ENCODE results near the gene IGFLR1. TPM values are rescaled to one million over a fixed set of nuclear protein-coding genes. Genes with fewer than 3 reads are reported as not detected.
A peak's percentile ranks its signal among the peaks of the same experiment; 100 is the strongest.

IGFLR1 gene
- total RNA-seq, 1 donor: 0.43 TPM

GRCh38 chr19:35777961-35778360 is 35.7 kb upstream of the IGFLR1 start:
- TF ChIP-seq CTCF (IDR thresholded peaks at IDR 0.05; ENCODE audit: insufficient read depth, low read depth, low read length): no peak
- no peak overlapping the region for H3K4me3 ChIP-seq (ENCODE audit: low read depth, low read length)
- no peak for DNase-seq (ENCODE audit: low read depth)

- no peak for DNase-seq (ENCODE audit: low read depth)
- H3K4me3 ChIP-seq (ENCODE audit: low read depth, low read length): no peak overlapping the region
- no peak for TF ChIP-seq CTCF (IDR thresholded peaks at IDR 0.05; ENCODE audit: insufficient read depth, low read depth, low read length)
Observed at GRCh38 chr19:35777086-35777841, 35.0 kb upstream of the IGFLR1 start.

- no peak for TF ChIP-seq CTCF (IDR thresholded peaks at IDR 0.05; ENCODE audit: insufficient read depth, low read depth, low read length)
- peak overlapping the region; percentile 73 for H3K4me3 ChIP-seq (ENCODE audit: low read depth, low read length)
- DNase-seq (ENCODE audit: low read depth): no peak
Observed at GRCh38 chr19:35776102-35776788, 34.0 kb upstream of the IGFLR1 start.

- DNase-seq (ENCODE audit: low read depth): peak; percentile 95
- H3K4me3 ChIP-seq (ENCODE audit: low read depth, low read length): peak within 1 kb of the TSS; percentile 73
- no peak for TF ChIP-seq CTCF (IDR thresholded peaks at IDR 0.05; ENCODE audit: insufficient read depth, low read depth, low read length)
Observed at GRCh38 chr19:35775298-35776101, 33.2 kb upstream of the IGFLR1 start, which contains the start of gene ARHGAP33. Gene ARHGAP33 (plus strand): TSS chr19:35775564. CDS start chr19:35775659, 95 bp downstream.

- H3K4me3 ChIP-seq (ENCODE audit: low read depth, low read length): peak overlapping the region; percentile 73
- no peak for DNase-seq (ENCODE audit: low read depth)
- no peak for TF ChIP-seq CTCF (IDR thresholded peaks at IDR 0.05; ENCODE audit: insufficient read depth, low read depth, low read length)
Observed at GRCh38 chr19:35775046-35775297, 32.7 kb upstream of the IGFLR1 start.

GRCh38 chr19:35774274-35775045 is 32.2 kb upstream of the IGFLR1 start:
- H3K4me3 ChIP-seq (ENCODE audit: low read depth, low read length): peak overlapping the region; percentile 73
- no peak for DNase-seq (ENCODE audit: low read depth)

More at GRCh38 chr19:35774274-35775045, 32.2 kb upstream of the IGFLR1 start:
- TF ChIP-seq CTCF (IDR thresholded peaks at IDR 0.05; ENCODE audit: insufficient read depth, low read depth, low read length): no peak
